GM18861 (cell line): Measurements from ENCODE around the gene PRRC2B.
"Not testable (repeated sequence)": the region's sequence is repeated elsewhere in the genome, so short reads cannot be mapped to it uniquely, and the experiment has no call there.

ENCODE experiments used
- ATAC-seq: cut with Tn5 transposase; IDR thresholded peaks from one replicate; pipeline ENCODE4 v1.9.1; 2021; ENCODE audit not compliant: unreplicated experiment

PRRC2B gene

GRCh38 chr9:131529597-131530545 is 136.0 kb downstream of the PRRC2B start:
- ATAC-seq: no peak

- ATAC-seq: peak; percentile 17
These were observed 136.6 kb downstream of the PRRC2B start for GRCh38 chr9:131530546-131530919.

GRCh38 chr9:131530920-131531832 is 137.3 kb downstream of the PRRC2B start, which contains the start of gene UCK1:
TSS of gene UCK1 (minus strand) at chr9:131531263. CDS start at chr9:131531174, 89 bp downstream.
- ATAC-seq: peak; percentile 78

GRCh38 chr9:131534721-131535237 is 140.9 kb downstream of the PRRC2B start:
- no peak for ATAC-seq

GRCh38 chr9:131537946-131538345 is 144.1 kb downstream of the PRRC2B start:
- ATAC-seq: no peak

GRCh38 chr9:131539223-131539923 is 145.5 kb downstream of the PRRC2B start:
- no peak for ATAC-seq

- ATAC-seq: no peak
These were observed 149.3 kb downstream of the PRRC2B start for GRCh38 chr9:131543141-131543540.

- no peak for ATAC-seq
These were observed 151.3 kb downstream of the PRRC2B start, which contains the start of gene PRRT1B for GRCh38 chr9:131545003-131545785. TSS of gene PRRT1B (plus strand) at chr9:131545523. CDS start at chr9:131545616, 93 bp downstream.

GRCh38 chr9:131545786-131546335 is 152.0 kb downstream of the PRRC2B start:
- ATAC-seq: no peak

GRCh38 chr9:131546336-131547084 is 152.6 kb downstream of the PRRC2B start:
- no peak for ATAC-seq

GRCh38 chr9:131549186-131549585 is 155.3 kb downstream of the PRRC2B start:
- ATAC-seq: not testable (repeated sequence)
